ENCODE data around the gene KRTAP5-3. TPM values are rescaled to one million over a fixed set of nuclear protein-coding genes. Genes with fewer than 3 reads are reported as not detected.

The KRTAP5-3 gene
- total and polyA plus RNA-seq, 9 of the 15 experiments (the other 6 are each of a cell fraction or from before 2014, with no cell fraction given) = not detected

DNA sequence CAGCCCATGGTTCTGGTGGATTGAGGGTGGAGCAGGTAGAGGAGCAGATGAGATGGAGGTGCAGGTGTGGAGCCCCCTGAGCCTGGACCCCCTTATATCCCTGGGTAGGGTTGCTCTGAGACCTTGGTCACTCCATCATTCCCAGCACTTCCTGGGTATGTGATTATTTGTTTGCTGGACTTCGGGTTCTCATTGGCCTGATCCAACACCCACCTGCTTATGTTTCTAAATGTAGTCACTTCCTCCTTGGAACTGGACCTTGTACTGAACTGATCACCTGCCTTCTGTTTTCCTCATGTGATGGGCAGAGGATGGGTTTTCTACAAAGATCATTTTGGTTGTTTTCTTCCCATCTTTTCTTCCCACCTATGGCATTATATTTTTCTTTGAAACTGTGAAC, 13.8 kb upstream of the KRTAP5-3 start, which contains the start of gene KRTAP5-4:
TSS of gene KRTAP5-4 (minus strand) at position 53 of the 400 bp plus-strand sequence. CDS start at position 8, 45 bp downstream.
- in situ Hi-C loops (cut with MboI) = no loop called here
- intact Hi-C loops (cut with micrococcal nuclease) = no loop called here
- DNase-seq (ENCODE audit: extremely low read depth in 1 of 4, low spot score in 3 of 4) (no peak), ATAC-seq (no peak), FAIRE-seq (no peak)
- H3K4me2 ChIP-seq (ENCODE audit: insufficient read depth, low read length) = no peak within 1 kb of the TSS
- no TSS peak for BruUV-seq (replicated peaks)
- H3K9me3 ChIP-seq (replicated peaks; ENCODE audit: control insufficient read depth, insufficient read depth, low read depth, low read length) = no peaks in the 10 kb centered on the region
- H3K27ac ChIP-seq (ENCODE audit: extremely low read depth, low read depth, low read length) = no peak within 1 kb of the TSS
- H3K79me2 ChIP-seq (ENCODE audit: control insufficient read depth, insufficient read depth, low read length) = no peaks in the 10 kb centered on the region
- H4K20me1 ChIP-seq (replicated peaks; ENCODE audit: control insufficient read depth, insufficient read depth, low read length) = no peaks in the 10 kb centered on the region
- no peak within 1 kb of the TSS for H3K9ac ChIP-seq (ENCODE audit: insufficient read depth in 1 of 2, low read depth in 2 of 2, low read length in 2 of 2)
- ChIA-PET CTCF (ENCODE audit: low intra/inter-chr PET ratio) (no interaction called here), POLR2A (no interaction called here)
- no peak within 1 kb of the TSS for H3K4me3 ChIP-seq
- TF ChIP-seq BACH1 (tag; IDR thresholded peaks at IDR 0.05) = no peak
- TF ChIP-seq SPI1 (IDR thresholded peaks at IDR 0.05; ENCODE audit: borderline replicate concordance, low read depth, low read length) = peak; percentile 13; the same call in 1 of the 2 replicates
- H2AFZ ChIP-seq (ENCODE audit: low read depth, low read length) = no peak within 1 kb of the TSS
- WGBS (ENCODE audit: insufficient coverage, low coverage, missing lambda C conversion rate) = 0% methylated on average over 1 of the region's 1 CpG
- peaks cover 0 to 2% of the 10 kb centered on the region in 2 experiments; a peak in 2 of 5 replicates for H3K4me1 ChIP-seq (replicated peaks in 1 of 2; ENCODE audit: control insufficient read depth in 2 of 2, insufficient read depth in 2 of 2, low read length in 2 of 2)
- no peaks in the 10 kb centered on the region for H3K36me3 ChIP-seq (ENCODE audit: control insufficient read depth, insufficient read depth, low read length)
- peaks cover 4% of the 10 kb centered on the region for H3K9me1 ChIP-seq (ENCODE audit: control insufficient read depth, insufficient read depth, low read length)
- H3K27me3 ChIP-seq (ENCODE audit: control insufficient read depth in 2 of 2, insufficient read depth in 2 of 2, low read length in 2 of 2) = peaks cover 17 to 40% of the 10 kb centered on the region in 2 experiments

DNA sequence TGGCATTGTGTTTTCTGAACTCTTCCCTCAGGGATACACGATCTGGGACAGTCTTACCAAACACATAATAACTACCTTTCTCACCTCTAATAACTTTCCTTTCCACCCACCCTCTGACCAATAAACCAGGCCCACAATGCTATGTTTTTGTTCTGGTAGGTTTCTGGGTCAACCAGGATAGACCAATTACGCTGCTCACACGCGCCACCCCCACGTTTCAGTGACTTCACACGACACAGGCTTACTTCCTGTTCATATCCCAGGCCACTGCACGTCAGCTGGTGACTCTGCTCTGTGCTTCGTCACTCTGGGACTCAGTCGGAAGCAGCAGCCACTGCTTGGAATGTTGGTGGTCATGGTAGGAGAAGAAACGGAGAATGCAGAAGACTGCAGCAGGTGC, 11.2 kb upstream of the KRTAP5-3 start:
- H3K27me3 ChIP-seq (ENCODE audit: control insufficient read depth in 2 of 2, insufficient read depth in 2 of 2, low read length in 2 of 2) = peaks cover 6 to 22% of the 10 kb centered on the region in 2 experiments; a peak in 4 of 5 replicates
- 0 out of 2 replicates have a peak, but pooled peaks cover 1% of the 10 kb centered on the region for H3K9me3 ChIP-seq (replicated peaks; ENCODE audit: control insufficient read depth, insufficient read depth, low read depth, low read length)
- no peak overlapping the region for H3K27ac ChIP-seq (ENCODE audit: extremely low read depth, low read depth, low read length)
- FAIRE-seq (peak; percentile 75), DNase-seq (ENCODE audit: extremely low read depth in 1 of 4, low spot score in 3 of 4) (peak in 3 of 4 experiments; percentile 14 to 48 (median 36)), ATAC-seq (peak; percentile 76)
- peak overlapping the region; percentile 89 for H2AFZ ChIP-seq (ENCODE audit: low read depth, low read length)
- H3K4me2 ChIP-seq (ENCODE audit: insufficient read depth, low read length) = peak overlapping the region; percentile 62
- no peak overlapping the region for H3K4me3 ChIP-seq
- no TSS peak for BruUV-seq (replicated peaks)
- H3K9ac ChIP-seq (ENCODE audit: insufficient read depth in 1 of 2, low read depth in 2 of 2, low read length in 2 of 2) = no peak overlapping the region
- in situ Hi-C loops (cut with MboI) = no loop called here
- WGBS (ENCODE audit: insufficient coverage, low coverage, missing lambda C conversion rate) = 0% methylated on average over 10 of the region's 10 CpGs
- CTCF ChIA-PET (ENCODE audit: low intra/inter-chr PET ratio) = no interaction called here
- no peaks in the 10 kb centered on the region for H3K36me3 ChIP-seq (ENCODE audit: control insufficient read depth, insufficient read depth, low read length)
- peaks cover 6% of the 10 kb centered on the region; the same call in 1 of the 2 replicates for H4K20me1 ChIP-seq (replicated peaks; ENCODE audit: control insufficient read depth, insufficient read depth, low read length)
- peaks cover 0 to 2% of the 10 kb centered on the region in 2 experiments; a peak in 2 of 5 replicates for H3K4me1 ChIP-seq (replicated peaks in 1 of 2; ENCODE audit: control insufficient read depth in 2 of 2, insufficient read depth in 2 of 2, low read length in 2 of 2)
- H3K9me1 ChIP-seq (ENCODE audit: control insufficient read depth, insufficient read depth, low read length) = no peaks in the 10 kb centered on the region
- no peaks in the 10 kb centered on the region for H3K79me2 ChIP-seq (ENCODE audit: control insufficient read depth, insufficient read depth, low read length)
- intact Hi-C loops (cut with micrococcal nuclease) = no loop called here
- POLR2A ChIA-PET = interaction anchor here (0.6 kb wide), 2 partner anchors 24 to 478 kb away, joined by 3 to 4 read pairs; no protein-coding TSS in a partner anchor
- no peak for TF ChIP-seq C11orf30 (IDR thresholded peaks at IDR 0.05; ENCODE audit: low read depth)
- no peak for TF ChIP-seq ZNF316 (IDR thresholded peaks at IDR 0.05)
- no peak for TF ChIP-seq CTBP1 (IDR thresholded peaks at IDR 0.05; ENCODE audit: borderline replicate concordance)
- no peak for TF ChIP-seq GTF2F1 (IDR thresholded peaks at IDR 0.05; ENCODE audit: low read depth, low read length)
- TF ChIP-seq ATF7 (IDR thresholded peaks at IDR 0.05) = peak; percentile 56; the same call in 1 of the 2 replicates
- TF ChIP-seq, protein P1, sequence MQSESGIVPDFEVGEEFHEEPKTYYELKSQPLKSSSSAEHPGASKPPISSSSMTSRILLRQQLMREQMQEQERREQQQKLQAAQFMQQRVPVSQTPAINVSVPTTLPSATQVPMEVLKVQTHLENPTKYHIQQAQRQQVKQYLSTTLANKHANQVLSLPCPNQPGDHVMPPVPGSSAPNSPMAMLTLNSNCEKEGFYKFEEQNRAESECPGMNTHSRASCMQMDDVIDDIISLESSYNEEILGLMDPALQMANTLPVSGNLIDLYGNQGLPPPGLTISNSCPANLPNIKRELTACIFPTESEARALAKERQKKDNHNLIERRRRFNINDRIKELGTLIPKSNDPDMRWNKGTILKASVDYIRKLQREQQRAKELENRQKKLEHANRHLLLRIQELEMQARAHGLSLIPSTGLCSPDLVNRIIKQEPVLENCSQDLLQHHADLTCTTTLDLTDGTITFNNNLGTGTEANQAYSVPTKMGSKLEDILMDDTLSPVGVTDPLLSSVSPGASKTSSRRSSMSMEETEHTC (IDR thresholded peaks at IDR 0.05) = no peak
- TF ChIP-seq CREM (IDR thresholded peaks at IDR 0.05; ENCODE audit: low read depth) = peak; percentile 92
- peak; percentile 83 for TF ChIP-seq CREB1 (IDR thresholded peaks at IDR 0.05)
- TF ChIP-seq CREB1 (CRISPR knock-in tag; IDR thresholded peaks at IDR 0.05) = peak; percentile 91
- TF ChIP-seq U2AF2 (optimal IDR thresholded peaks at IDR 0.05; ENCODE audit: low read depth, low read length) = no peak
- no peak for TF ChIP-seq MTA1 (IDR thresholded peaks at IDR 0.05; ENCODE audit: borderline replicate concordance)
- TF ChIP-seq, protein P2, sequence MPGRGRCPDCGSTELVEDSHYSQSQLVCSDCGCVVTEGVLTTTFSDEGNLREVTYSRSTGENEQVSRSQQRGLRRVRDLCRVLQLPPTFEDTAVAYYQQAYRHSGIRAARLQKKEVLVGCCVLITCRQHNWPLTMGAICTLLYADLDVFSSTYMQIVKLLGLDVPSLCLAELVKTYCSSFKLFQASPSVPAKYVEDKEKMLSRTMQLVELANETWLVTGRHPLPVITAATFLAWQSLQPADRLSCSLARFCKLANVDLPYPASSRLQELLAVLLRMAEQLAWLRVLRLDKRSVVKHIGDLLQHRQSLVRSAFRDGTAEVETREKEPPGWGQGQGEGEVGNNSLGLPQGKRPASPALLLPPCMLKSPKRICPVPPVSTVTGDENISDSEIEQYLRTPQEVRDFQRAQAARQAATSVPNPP (IDR thresholded peaks at IDR 0.05; ENCODE audit: borderline replicate concordance, insufficient read depth, insufficient read length) = no peak
- TF ChIP-seq NR1H2 (CRISPR knock-in tag; IDR thresholded peaks at IDR 0.05) = no peak
- no peak for TF ChIP-seq KDM2B (CRISPR knock-in tag; IDR thresholded peaks at IDR 0.05)
- TF ChIP-seq GATAD2B (IDR thresholded peaks at IDR 0.05; ENCODE audit: borderline replicate concordance) = no peak

Data from K562 (cell line).